HG03432 (cell line): ENCODE results near the gene ADAMTSL3.

ENCODE experiments used
- ATAC-seq: cut with Tn5 transposase; IDR thresholded peaks from one replicate; pipeline ENCODE4 v1.9.1; 2021; ENCODE audit warnings: mild to moderate bottlenecking, moderate library complexity; ENCODE audit not compliant: unreplicated experiment

The ADAMTSL3 gene

DNA sequence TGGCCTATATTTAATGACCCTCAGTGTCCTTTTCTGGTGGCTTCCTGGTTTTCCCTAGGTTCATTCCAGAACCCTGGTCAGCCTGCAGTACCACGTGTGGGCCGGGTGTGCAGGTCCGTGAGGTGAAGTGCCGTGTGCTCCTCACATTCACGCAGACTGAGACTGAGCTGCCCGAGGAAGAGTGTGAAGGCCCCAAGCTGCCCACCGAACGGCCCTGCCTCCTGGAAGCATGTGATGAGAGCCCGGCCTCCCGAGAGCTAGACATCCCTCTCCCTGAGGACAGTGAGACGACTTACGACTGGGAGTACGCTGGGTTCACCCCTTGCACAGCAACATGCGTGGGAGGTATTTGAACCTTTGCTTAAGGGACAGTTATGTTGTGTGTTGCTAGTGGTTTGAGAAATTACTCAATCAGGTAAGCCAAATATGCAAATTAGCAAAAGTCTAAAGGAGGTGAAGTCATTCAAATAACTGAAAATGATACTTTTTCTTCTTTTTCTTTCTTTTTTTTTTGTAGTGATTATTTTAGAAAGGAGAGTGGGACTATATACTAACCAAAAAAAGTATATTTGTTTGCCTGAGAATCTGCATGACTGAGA, 259.2 kb downstream of the ADAMTSL3 start:
- no peak for ATAC-seq

DNA sequence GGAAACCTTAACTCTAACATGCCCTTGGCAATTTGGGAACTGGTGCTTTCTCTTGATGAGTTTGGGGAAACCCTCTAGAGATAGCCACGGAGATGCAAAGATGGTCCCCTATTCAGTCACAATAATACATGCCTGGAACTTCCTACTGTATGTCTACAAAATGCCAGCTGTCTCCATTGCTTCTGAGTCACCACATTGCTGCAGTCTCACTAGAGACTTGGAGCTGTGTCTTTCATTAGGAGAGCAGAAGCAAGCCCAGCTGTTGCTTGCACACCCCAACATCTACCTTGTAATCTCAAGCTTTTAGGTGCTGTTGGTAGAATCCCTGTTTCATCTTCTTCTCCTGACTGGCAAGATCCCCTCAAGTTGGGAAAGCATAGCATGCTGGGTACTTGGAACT, 261.0 kb downstream of the ADAMTSL3 start:
- no peak for ATAC-seq

DNA sequence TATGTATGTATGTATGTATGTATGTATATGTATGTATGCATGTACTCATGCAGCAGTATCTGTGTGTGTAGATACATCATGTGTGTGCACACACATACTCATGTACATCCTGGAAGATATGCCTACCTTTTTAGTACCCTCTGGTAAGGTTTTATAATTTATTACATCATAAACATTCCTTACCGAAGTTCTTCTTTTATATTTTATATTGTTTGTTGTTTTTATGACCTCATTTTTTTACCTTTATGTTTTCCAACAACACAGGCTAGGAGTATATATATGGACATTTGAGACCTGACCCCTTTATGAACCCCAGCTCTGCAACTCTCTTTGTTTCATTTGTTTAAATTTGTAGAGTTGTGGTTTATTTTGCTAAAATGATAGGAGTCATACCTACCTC, 263.5 kb downstream of the ADAMTSL3 start:
- ATAC-seq = no peak

DNA sequence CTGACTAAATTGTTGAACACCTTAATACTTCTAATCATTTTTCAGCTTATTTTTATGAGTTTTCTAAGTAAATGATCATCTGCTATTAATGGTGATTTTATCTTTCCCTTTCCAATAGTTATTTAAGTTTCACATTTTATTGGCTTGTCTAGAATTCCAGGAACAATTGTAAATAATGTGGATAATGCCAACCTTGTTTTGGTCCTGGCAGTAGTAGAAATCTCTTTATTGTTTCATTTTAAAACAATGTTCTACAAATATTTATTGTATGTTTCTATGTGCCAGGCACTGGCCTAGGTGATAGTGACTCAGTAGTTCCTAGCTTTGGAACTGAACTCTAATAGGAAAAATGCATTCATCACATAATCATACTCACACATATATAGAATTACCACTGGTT, 264.1 kb downstream of the ADAMTSL3 start:
- no peak for ATAC-seq

DNA sequence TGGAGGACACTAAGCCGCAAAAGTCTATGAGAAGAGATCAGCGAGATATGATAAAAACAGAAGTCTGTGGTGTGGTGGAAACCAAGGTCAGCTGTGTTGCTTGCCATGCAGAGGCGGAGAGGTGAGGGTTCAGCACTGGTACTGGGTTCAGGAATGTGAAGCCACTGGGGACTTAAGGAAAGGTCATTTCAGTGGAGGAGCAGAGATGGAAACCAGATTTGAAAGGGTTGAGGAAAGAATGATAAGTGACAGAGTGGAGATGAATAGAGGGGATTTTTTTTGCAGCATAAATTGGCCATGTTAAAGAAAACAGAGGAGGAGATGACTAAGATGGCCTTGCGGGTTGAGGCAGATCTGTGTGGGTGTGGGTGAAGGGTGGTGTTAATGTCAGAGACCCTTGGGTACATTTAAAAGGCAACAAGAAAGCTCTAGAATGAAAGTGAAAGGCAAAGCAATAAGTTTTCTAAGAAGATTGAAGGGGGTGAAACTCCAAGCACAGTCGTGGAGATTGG, 265.5 kb downstream of the ADAMTSL3 start:
- peak; percentile 91 for ATAC-seq

- ATAC-seq = no peak
Observed at GRCh38 chr15:83919978-83920510, 266.1 kb downstream of the ADAMTSL3 start.

DNA sequence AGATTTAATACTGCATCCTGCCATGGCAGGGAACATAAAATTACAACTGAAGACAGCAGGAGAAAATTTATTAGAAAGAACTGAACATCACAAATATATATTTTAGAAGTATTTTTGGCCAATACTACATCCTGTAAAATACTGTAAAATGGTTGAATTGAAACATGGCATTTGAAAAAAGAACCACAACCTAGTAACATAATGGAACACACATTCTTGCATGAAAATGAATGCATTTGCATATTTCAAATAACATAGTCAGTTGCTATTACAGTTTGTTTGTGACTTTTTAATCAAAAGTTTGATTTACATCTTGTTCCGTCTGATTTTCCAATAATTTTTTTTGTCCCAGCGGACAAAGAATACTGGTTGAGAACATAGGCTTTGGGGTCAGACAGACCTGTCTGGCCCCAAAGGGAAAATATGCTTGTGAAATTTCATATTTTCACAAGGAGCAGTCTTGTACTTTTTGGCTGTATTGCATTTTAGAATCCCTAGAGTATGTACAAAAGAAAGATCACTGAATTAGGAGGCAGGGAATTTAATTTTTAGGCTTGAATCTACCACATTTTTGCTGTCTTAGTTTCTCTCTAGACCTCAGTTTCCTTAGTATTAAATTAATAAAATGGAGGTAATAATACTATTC, 268.8 kb downstream of the ADAMTSL3 start:
- no peak for ATAC-seq

GRCh38 chr15:83926116-83926515, 272.2 kb downstream of the ADAMTSL3 start:
- no peak for ATAC-seq

DNA sequence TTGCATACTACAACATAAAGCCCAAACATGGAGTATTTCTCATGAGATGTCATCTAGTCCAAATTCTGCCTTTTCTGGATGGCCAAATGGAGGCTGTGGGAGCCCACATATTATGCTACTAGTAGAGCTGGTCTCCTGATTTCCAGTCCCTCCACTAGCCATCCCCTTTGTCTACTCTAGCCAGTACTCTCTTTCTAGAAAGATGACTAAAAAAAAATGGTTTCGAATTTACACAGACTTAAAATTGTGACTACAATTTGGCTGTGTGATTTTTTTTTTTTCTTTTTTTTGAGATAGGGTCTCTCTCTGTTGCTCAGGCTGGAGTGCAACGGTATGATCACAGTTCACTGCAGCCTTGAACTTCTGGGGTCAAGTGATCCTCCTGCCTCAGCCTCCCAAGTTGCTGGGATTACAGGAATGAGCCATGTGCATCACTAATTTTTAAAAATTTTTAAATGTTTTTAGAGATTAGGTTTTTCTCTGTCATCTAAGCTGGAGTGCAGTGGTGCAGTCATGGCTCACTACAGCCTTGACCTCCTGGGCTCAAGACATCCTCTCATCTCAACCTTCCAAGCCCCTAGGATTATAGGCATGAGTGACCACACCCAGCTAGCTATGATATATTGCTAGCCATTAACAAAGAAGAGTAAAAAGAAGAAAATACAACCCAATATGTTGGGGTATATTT, 273.9 kb downstream of the ADAMTSL3 start:
- peak; percentile 43 for ATAC-seq

DNA sequence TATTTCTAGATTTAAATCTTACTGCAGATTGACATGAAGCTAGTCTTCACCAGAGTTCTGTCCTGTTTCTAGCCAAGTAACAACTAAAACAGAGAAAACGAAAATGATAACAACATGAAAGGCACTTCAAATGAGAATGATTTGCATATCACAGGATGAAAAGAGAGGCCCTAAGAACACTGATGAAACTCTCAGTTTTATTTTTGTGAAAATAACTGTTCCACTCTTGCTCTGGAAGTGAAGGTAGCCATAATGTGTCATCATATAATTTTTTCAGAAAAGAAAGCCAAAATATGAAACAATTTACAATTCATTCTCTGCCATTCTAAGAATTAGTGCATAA, 274.4 kb downstream of the ADAMTSL3 start:
- ATAC-seq = peak; percentile 87

GRCh38 chr15:83928878-83929418, 275.0 kb downstream of the ADAMTSL3 start:
- ATAC-seq = peak; percentile 61

- no peak for ATAC-seq
Observed at GRCh38 chr15:83929619-83930018, 275.7 kb downstream of the ADAMTSL3 start.

- no peak for ATAC-seq
Observed at GRCh38 chr15:83930392-83931212, 276.7 kb downstream of the ADAMTSL3 start.

DNA sequence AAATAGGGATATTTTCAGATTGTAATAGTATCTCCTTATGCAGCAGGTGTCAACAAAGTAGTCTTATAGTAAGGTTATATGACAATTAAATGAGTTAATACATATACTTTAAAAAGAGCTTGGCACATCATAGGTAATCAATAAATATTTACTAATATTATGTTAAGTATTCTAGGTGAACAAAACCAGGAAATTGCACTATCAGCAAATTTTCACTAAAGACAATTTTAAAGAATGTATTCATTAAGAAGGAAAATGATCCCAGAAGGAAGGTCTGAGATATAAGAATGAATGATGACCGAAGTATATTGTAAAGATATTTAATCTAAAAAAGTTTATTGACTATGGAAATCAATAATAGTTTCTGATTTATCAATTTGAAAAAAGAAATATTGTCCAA, 281.9 kb downstream of the ADAMTSL3 start:
- no peak for ATAC-seq

DNA sequence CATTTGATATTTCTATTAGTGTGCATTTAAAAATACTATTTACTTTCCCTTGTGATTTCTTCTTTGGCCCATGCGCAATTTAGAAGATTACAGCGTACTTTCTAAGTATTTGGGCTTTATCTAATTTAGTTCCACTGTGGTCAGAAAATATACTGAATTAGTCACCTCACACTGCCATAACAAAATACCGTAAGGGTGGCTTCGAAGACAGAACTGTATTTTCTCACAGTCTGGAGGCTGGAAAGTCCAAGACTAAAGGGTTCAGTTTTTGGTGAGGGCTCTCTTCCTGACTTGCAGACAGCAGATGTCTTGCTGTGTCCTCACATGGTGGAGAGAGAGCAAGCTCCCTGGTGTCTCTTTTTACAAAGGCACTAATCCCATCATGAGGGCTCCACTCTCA, 286.2 kb downstream of the ADAMTSL3 start:
- ATAC-seq = no peak

DNA sequence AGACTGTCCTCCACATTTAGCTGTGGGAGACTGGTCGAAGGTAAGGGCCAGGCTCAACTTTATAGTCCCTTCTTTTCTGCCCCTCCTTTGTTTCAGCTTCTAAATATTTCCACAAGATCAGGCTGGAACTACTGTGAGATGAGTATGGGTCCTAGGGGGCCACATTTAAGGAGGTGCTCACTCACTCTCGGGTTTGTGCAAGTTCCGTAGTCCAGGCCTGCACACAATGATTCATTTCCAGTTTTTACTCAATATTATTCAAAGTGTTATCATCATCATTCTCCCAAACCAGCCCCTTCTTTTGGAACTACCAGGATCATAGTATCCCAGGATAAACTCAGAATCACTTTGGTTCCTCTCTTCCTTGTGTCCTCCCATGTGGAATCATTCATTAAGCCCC, 289.1 kb downstream of the ADAMTSL3 start:
- ATAC-seq = no peak

GRCh38 chr15:83943849-83944404, 290.0 kb downstream of the ADAMTSL3 start:
- ATAC-seq = no peak

GRCh38 chr15:83947156-83947555, 293.2 kb downstream of the ADAMTSL3 start:
- ATAC-seq = no peak

DNA sequence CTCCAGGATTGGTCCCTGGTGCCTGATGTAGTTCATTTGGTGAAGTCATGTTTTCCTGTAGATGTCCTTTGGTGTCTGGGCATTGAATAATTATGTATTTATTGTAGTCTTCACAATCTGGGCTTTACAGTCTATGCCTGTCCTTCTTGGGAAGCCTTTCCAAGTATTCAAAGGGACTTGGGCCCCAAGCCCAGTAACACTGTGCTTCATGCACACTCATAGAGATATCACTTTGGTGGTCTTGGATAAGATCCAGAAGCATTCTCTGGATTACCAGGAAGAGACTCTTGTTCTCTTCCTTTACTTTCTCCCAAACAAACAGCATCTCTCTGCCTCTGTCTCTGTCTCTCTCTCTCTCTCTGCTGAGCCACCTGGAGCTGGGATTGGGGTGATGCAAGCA, 300.6 kb downstream of the ADAMTSL3 start:
- ATAC-seq = no peak

GRCh38 chr15:83955806-83956265, 301.9 kb downstream of the ADAMTSL3 start:
- ATAC-seq = peak; percentile 98
